GM21367 (cell line): ENCODE results near the gene PRSS38.

Source experiments
- ATAC-seq: cut with Tn5 transposase; IDR thresholded peaks from one replicate; pipeline ENCODE4 v1.9.1; 2021; ENCODE audit not compliant: unreplicated experiment

The PRSS38 gene

GRCh38 chr1:227894831-227895451, 79.5 kb downstream of the PRSS38 start:
- no peak for ATAC-seq
